CD14-positive monocyte (primary cell): ENCODE data around the gene PABPN1L. TPM values are rescaled to one million over a fixed set of nuclear protein-coding genes. Genes with fewer than 3 reads are reported as not detected.

ENCODE experiments used
- DNase-seq, 3 donors: peaks; one replicate each; pipeline ENCODE4 v3.0.0-alpha.2; 2011 to 2022
- H2AFZ ChIP-seq: 2 replicates; pipeline ENCODE4 v1.6.0; 2012; ENCODE audit warnings: mild to moderate bottlenecking, low read depth, low read length, inconsistent platforms; ENCODE audit not compliant: insufficient read depth, poor library complexity, severe bottlenecking
- H3K27ac ChIP-seq, 2 donors: 1 replicate in 1 of 2; 2 replicates in 1 of 2; pipeline ENCODE4 v1.5.1; 2012 to 2013; ENCODE audit warnings: low read length in 2 of 2, control low read depth in 1 of 2, inconsistent platforms in 1 of 2, low read depth in 1 of 2, mild to moderate bottlenecking in 1 of 2
- H3K27me3 ChIP-seq, 2 donors: one replicate each; pipeline versions ENCODE4 v1.6.0 to v1.6.1; 2011 to 2013; ENCODE audit warnings: low read length in 2 of 2; ENCODE audit not compliant: control insufficient read depth in 2 of 2, insufficient read depth in 2 of 2
- H3K36me3 ChIP-seq, 2 donors: replicated peaks in 1 of 2; 1 replicate in 1 of 2; 2 replicates in 1 of 2; pipeline versions ENCODE4 v1.5.1 to v1.6.1; 2012 to 2013; ENCODE audit warnings: low read length in 2 of 2, control low read depth in 1 of 2, inconsistent platforms in 1 of 2, mild to moderate bottlenecking in 1 of 2; ENCODE audit not compliant: insufficient read depth in 2 of 2, control insufficient read depth in 1 of 2
- H3K4me1 ChIP-seq, 2 donors: 1 replicate in 1 of 2; 2 replicates in 1 of 2; pipeline versions ENCODE4 v1.5.1 to v1.6.1; 2012 to 2013; ENCODE audit warnings: low read length in 2 of 2, control low read depth in 1 of 2, inconsistent platforms in 1 of 2, mild to moderate bottlenecking in 1 of 2, moderate library complexity in 1 of 2; ENCODE audit not compliant: insufficient read depth in 2 of 2, control insufficient read depth in 1 of 2
- H3K4me2 ChIP-seq: replicated peaks from 2 replicates; pipeline ENCODE3; 2012; ENCODE audit warnings: low read length, moderate library complexity, mild to moderate bottlenecking; ENCODE audit not compliant: poor library complexity, severe bottlenecking; ENCODE audit errors: extremely low read depth
- H3K4me3 ChIP-seq, 3 experiments: fragments of 200-600 bp in 1 of 3; sonication (generic) in 1 of 3; replicated peaks in 1 of 3; 1 replicate in 2 of 3; 2 replicates in 1 of 3; pipeline ENCODE4 v1.5.1; 2011 to 2013; ENCODE audit warnings: low read length in 3 of 3, mild to moderate bottlenecking in 3 of 3, control low read depth in 2 of 3, low read depth in 2 of 3, inconsistent platforms in 1 of 3, moderate library complexity in 1 of 3
- H3K79me2 ChIP-seq: 2 replicates; pipeline ENCODE4 v1.6.0; 2012; ENCODE audit warnings: mild to moderate bottlenecking, control low read depth, inconsistent platforms, low read length, moderate library complexity; ENCODE audit not compliant: insufficient read depth
- H3K9ac ChIP-seq: 2 replicates; pipeline ENCODE4 v1.6.0; 2017; ENCODE audit warnings: low read length, mild to moderate bottlenecking; ENCODE audit not compliant: insufficient read depth, poor library complexity, severe bottlenecking
- H3K9me3 ChIP-seq, 2 donors: replicated peaks in 1 of 2; 1 replicate in 1 of 2; 2 replicates in 1 of 2; pipeline versions ENCODE4 v1.5.1 to v1.6.1; 2012 to 2013; ENCODE audit warnings: low read length in 2 of 2, control low read depth in 1 of 2; ENCODE audit not compliant: control insufficient read depth in 1 of 2, insufficient read depth in 1 of 2
- H4K20me1 ChIP-seq: 2 replicates; pipeline ENCODE4 v1.6.0; 2012; ENCODE audit warnings: mild to moderate bottlenecking, low read length, control low read depth, moderate library complexity; ENCODE audit not compliant: insufficient read depth
- H3K27ac Mint-ChIP-seq, 7 donors: one replicate each; pipeline ENCODE4 v1.8.0; 2020; ENCODE audit warnings: mild to moderate bottlenecking in 7 of 7, mixed read lengths in 7 of 7, moderate library complexity in 6 of 7, inconsistent platforms in 2 of 7
- H3K27me3 Mint-ChIP-seq, 3 donors: one replicate each; pipeline ENCODE4 v1.8.0; 2021 to 2022; ENCODE audit warnings: low read depth in 3 of 3, mild to moderate bottlenecking in 3 of 3, mixed read lengths in 3 of 3, moderate library complexity in 3 of 3, inconsistent platforms in 1 of 3
- H3K36me3 Mint-ChIP-seq, 2 donors: one replicate each; pipeline ENCODE4 v1.8.0; 2020; ENCODE audit warnings: mixed read lengths in 2 of 2, inconsistent platforms in 1 of 2, mild to moderate bottlenecking in 1 of 2
- H3K4me1 Mint-ChIP-seq: one replicate; pipeline ENCODE4 v1.8.0; 2020; ENCODE audit warnings: mild to moderate bottlenecking, mixed read lengths
- H3K4me3 Mint-ChIP-seq, 2 donors: one replicate each; pipeline ENCODE4 v1.8.0; 2020; ENCODE audit warnings: mild to moderate bottlenecking in 2 of 2, mixed read lengths in 2 of 2, moderate library complexity in 1 of 2
- H3K9me3 Mint-ChIP-seq, 7 donors: one replicate each; pipeline ENCODE4 v1.8.0; 2020 to 2022; ENCODE audit warnings: mixed read lengths in 7 of 7, mild to moderate bottlenecking in 6 of 7, moderate library complexity in 6 of 7, inconsistent platforms in 2 of 7
- WGBS: methylation state at CpG from one replicate; pipeline ENCODE4 v1.1.5; 2013; ENCODE audit warnings: missing lambda C conversion rate; ENCODE audit not compliant: insufficient coverage; 5-methylcytosine and 5-hydroxymethylcytosine counted together
- intact Hi-C, 2 donors: fragments of 100-400 bp; cut with micrococcal nuclease; formaldehyde crosslinking; loops; one replicate each; pipeline versions ENCODE4 v1.15.0 to v1.15.1; 2023
- polyA plus RNA-seq, 3 donors: library from polyadenylated mRNA; depleted of rRNA in 1 of 3; unstranded in 2 of 3; stranded (reverse) in 1 of 3; fragments of 300-500 nt in 2 of 3; fragments of >200 nt in 1 of 3; fragmentation: Illumina TruSeq in 2 of 3; gene quantifications; 1 replicate in 2 of 3; 2 replicates in 1 of 3; pipeline ENCODE4 v1.2.3, GENCODE V29; 2012 to 2021
- TF ChIP-seq, protein P1 (sequence below): fragments of 200-600 bp; IDR thresholded peaks from one replicate; pipeline ENCODE4 v1.8.0; 2022; ENCODE audit warnings: antibody characterized with exemption, mild to moderate bottlenecking

PABPN1L gene
- polyA plus RNA-seq, 3 donors = 0.39 TPM; not detected in 2

DNA sequence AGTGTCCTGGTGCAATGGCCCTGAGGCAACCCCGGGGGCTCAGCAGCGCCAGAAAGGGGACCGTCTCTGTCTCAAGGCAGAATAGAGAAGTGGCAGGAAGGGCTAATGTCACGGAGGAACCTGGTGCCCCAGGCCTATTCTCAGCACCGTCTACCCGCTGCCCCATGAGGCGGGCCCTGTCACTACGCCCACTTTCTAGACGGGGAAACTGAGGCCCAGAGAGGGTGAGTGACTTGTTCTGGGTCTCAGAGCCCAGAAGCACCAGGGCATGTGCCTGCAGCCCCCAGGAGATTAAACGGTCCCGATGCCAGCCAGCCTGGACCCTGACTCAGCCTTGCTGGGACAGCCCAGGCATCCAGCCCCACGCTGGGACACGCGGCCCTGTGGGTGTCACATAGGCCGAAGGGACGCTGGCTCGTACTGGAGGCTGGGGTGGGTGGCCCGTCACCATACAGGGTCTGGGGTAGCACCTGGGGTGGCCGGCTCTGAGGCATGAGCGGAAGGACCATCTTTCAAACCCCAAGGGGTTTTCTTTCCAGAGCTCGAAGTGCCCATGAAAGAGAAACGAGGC, 40.2 kb upstream of the PABPN1L start:
- TF ChIP-seq, protein P1, sequence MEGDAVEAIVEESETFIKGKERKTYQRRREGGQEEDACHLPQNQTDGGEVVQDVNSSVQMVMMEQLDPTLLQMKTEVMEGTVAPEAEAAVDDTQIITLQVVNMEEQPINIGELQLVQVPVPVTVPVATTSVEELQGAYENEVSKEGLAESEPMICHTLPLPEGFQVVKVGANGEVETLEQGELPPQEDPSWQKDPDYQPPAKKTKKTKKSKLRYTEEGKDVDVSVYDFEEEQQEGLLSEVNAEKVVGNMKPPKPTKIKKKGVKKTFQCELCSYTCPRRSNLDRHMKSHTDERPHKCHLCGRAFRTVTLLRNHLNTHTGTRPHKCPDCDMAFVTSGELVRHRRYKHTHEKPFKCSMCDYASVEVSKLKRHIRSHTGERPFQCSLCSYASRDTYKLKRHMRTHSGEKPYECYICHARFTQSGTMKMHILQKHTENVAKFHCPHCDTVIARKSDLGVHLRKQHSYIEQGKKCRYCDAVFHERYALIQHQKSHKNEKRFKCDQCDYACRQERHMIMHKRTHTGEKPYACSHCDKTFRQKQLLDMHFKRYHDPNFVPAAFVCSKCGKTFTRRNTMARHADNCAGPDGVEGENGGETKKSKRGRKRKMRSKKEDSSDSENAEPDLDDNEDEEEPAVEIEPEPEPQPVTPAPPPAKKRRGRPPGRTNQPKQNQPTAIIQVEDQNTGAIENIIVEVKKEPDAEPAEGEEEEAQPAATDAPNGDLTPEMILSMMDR = no peak
- intact Hi-C loops = no loop called here
- H3K27me3 Mint-ChIP-seq = no peaks in the 10 kb centered on the region
- H4K20me1 ChIP-seq = peaks cover 100% of the 10 kb centered on the region
- no peak overlapping the region for H3K27ac ChIP-seq
- no peak for DNase-seq
- H3K4me1 Mint-ChIP-seq = peaks cover 9% of the 10 kb centered on the region
- peaks cover 0 to 2% (median 0%) of the 10 kb centered on the region in 7 donors for H3K9me3 Mint-ChIP-seq
- H3K4me3 Mint-ChIP-seq = no peak overlapping the region
- no peak overlapping the region for H3K4me2 ChIP-seq
- no peak overlapping the region for H3K4me3 ChIP-seq
- H3K36me3 Mint-ChIP-seq = peaks cover 9 to 28% of the 10 kb centered on the region in 2 donors
- 80% methylated on average over 21 of the region's 22 CpGs for WGBS
- no peak overlapping the region for H3K27ac Mint-ChIP-seq
- no peak overlapping the region for H3K9ac ChIP-seq
- peaks cover 0 to 8% of the 10 kb centered on the region in 2 donors for H3K4me1 ChIP-seq
- peaks cover 61% of the 10 kb centered on the region for H3K79me2 ChIP-seq
- peaks cover 20 to 34% of the 10 kb centered on the region in 2 donors for H3K36me3 ChIP-seq
- no peaks in the 10 kb centered on the region for H3K27me3 ChIP-seq
- H3K9me3 ChIP-seq = no peaks in the 10 kb centered on the region
- no peak overlapping the region for H2AFZ ChIP-seq

GRCh38 chr16:88906020-88906419, 39.6 kb upstream of the PABPN1L start:
- no peak for DNase-seq
- Histone ChIP-seq H3K36me3 (peaks cover 24 to 40% of the 10 kb centered on the region in 2 donors), H3K79me2 (peaks cover 57% of the 10 kb centered on the region), H2AFZ (no peak overlapping the region), H3K4me1 (peaks cover 0 to 8% of the 10 kb centered on the region in 2 donors), H3K27ac (no peak overlapping the region), H3K4me3 (no peak overlapping the region), H3K27me3 (no peaks in the 10 kb centered on the region), H4K20me1 (peaks cover 100% of the 10 kb centered on the region), H3K9ac (no peak overlapping the region), H3K9me3 (no peaks in the 10 kb centered on the region), H3K4me2 (no peak overlapping the region)
- TF ChIP-seq, protein P1 = no peak
- H3K27me3 Mint-ChIP-seq = no peaks in the 10 kb centered on the region
- peaks cover 9% of the 10 kb centered on the region for H3K4me1 Mint-ChIP-seq
- no peak overlapping the region for H3K4me3 Mint-ChIP-seq
- 58% methylated on average over 13 of the region's 16 CpGs for WGBS
- intact Hi-C loops = no loop called here
- peaks cover 11 to 30% of the 10 kb centered on the region in 2 donors for H3K36me3 Mint-ChIP-seq
- H3K9me3 Mint-ChIP-seq = peaks cover 0 to 2% (median 0%) of the 10 kb centered on the region in 7 donors
- H3K27ac Mint-ChIP-seq = peak overlapping the region in 1 of 7 donors; percentile 77
